ENCODE data around the gene AGO4. TPM values are rescaled to one million over a fixed set of nuclear protein-coding genes. Genes with fewer than 3 reads are reported as not detected.

The AGO4 gene
- total RNA-seq, 2 donors from 2014 or later = 16.2 to 19.4 TPM

DNA sequence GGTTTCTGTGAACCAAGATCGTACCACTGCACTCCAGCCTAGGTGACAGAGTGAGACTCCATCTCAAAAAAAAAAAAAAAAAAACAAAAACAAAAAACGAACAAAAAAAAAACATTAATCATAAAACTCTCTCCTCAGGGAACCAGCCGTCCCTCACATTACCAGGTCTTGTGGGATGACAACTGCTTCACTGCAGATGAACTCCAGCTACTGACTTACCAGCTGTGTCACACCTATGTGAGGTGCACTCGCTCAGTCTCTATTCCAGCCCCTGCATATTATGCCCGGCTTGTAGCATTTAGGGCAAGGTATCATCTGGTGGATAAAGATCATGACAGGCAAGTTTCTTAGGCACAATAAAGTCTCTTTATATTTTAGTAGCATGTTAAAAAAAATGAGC lies 42.9 kb downstream of the AGO4 start:
- no peak for ATAC-seq (ENCODE audit: insufficient number of reproducible peaks, low FRiP score, low read depth)

DNA sequence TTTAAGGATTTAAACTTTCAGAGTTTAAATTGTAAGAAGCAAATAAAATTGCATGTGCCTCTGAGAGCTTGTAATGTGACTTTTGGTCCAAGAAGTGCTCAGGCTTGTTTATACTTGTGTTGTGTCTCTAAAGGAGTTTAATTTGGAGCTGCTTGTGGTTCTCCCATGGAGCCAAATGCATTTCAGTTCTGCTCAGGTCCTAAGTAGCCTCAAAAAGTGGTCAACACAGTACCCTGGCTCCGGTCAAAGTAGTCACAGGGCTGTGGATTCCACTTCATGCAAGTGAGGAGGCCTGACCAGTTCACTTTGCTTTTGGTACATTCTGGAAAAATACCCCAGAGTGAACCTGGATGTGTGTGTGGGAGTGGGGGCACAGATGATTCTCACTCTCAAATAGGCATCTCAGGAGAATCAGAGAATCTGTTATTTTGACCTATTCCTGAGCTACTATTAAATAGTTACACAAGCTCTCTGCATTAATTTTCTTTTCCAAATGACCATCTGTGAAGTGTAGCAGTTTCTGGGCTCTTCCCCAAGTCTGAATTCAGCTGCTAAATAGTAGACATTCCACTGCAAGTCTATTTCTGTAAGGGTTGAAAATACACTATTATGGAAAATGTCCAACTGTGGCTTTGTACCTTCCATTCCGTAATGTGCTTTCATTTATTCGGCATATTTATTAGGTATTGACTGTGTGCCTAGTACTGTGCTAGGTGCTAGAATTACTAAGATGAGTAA lies 43.5 kb downstream of the AGO4 start:
- Histone ChIP-seq H3K27ac (peak overlapping the region; percentile 69 to 78), H3K9me3 (no peaks in the 10 kb centered on the region), H3K27me3 (replicated peaks; ENCODE audit: insufficient read depth) (no peaks in the 10 kb centered on the region), H3K36me3 (peaks cover 13% of the 10 kb centered on the region), H3K4me1 (ENCODE audit: control insufficient read depth in 1 of 2, low read depth in 2 of 2) (peaks cover 23 to 47% of the 10 kb centered on the region in 2 donors), H3K4me3 (peak overlapping the region; percentile 20)
- ATAC-seq (ENCODE audit: insufficient number of reproducible peaks, low FRiP score, low read depth) (peak; percentile 70), DNase-seq (ENCODE audit: low spot score) (no peak)
- TF ChIP-seq, protein P1, sequence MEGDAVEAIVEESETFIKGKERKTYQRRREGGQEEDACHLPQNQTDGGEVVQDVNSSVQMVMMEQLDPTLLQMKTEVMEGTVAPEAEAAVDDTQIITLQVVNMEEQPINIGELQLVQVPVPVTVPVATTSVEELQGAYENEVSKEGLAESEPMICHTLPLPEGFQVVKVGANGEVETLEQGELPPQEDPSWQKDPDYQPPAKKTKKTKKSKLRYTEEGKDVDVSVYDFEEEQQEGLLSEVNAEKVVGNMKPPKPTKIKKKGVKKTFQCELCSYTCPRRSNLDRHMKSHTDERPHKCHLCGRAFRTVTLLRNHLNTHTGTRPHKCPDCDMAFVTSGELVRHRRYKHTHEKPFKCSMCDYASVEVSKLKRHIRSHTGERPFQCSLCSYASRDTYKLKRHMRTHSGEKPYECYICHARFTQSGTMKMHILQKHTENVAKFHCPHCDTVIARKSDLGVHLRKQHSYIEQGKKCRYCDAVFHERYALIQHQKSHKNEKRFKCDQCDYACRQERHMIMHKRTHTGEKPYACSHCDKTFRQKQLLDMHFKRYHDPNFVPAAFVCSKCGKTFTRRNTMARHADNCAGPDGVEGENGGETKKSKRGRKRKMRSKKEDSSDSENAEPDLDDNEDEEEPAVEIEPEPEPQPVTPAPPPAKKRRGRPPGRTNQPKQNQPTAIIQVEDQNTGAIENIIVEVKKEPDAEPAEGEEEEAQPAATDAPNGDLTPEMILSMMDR (IDR thresholded peaks at IDR 0.05) = no peak

More for the DNA sequence above, 42.9 kb downstream of the AGO4 start:
- TF ChIP-seq, protein P1 (IDR thresholded peaks at IDR 0.05) = no peak
- H3K27ac ChIP-seq = peak overlapping the region; percentile 69 to 78
- H3K4me1 ChIP-seq (ENCODE audit: control insufficient read depth in 1 of 2, low read depth in 2 of 2) = peaks cover 23 to 47% of the 10 kb centered on the region in 2 donors
- H3K9me3 ChIP-seq = no peaks in the 10 kb centered on the region
- H3K27me3 ChIP-seq (replicated peaks; ENCODE audit: insufficient read depth) = no peaks in the 10 kb centered on the region
- H3K4me3 ChIP-seq = peak overlapping the region; percentile 20
- H3K36me3 ChIP-seq = peaks cover 15% of the 10 kb centered on the region
- no peak for DNase-seq (ENCODE audit: low spot score)

- DNase-seq (ENCODE audit: low spot score) (no peak), ATAC-seq (ENCODE audit: insufficient number of reproducible peaks, low FRiP score, low read depth) (no peak)
- Histone ChIP-seq H3K36me3 (peaks cover 10% of the 10 kb centered on the region), H3K27ac (peak overlapping the region; percentile 49 to 69), H3K27me3 (replicated peaks; ENCODE audit: insufficient read depth) (no peaks in the 10 kb centered on the region), H3K4me1 (ENCODE audit: control insufficient read depth in 1 of 2, low read depth in 2 of 2) (peaks cover 23 to 47% of the 10 kb centered on the region in 2 donors), H3K4me3 (no peak overlapping the region), H3K9me3 (no peaks in the 10 kb centered on the region)
- TF ChIP-seq, protein P1 (IDR thresholded peaks at IDR 0.05) = no peak
Measured at GRCh38 chr1:35852241-35852640, 44.4 kb downstream of the AGO4 start.

GRCh38 chr1:35854989-35855700 lies 47.3 kb downstream of the AGO4 start:
- no peak for ATAC-seq (ENCODE audit: insufficient number of reproducible peaks, low FRiP score, low read depth)
- TF ChIP-seq, protein P1 (IDR thresholded peaks at IDR 0.05) = no peak
- Histone ChIP-seq H3K27ac (no peak overlapping the region), H3K36me3 (peaks cover 10% of the 10 kb centered on the region), H3K9me3 (no peaks in the 10 kb centered on the region), H3K4me3 (no peak overlapping the region), H3K4me1 (ENCODE audit: control insufficient read depth in 1 of 2, low read depth in 2 of 2) (peaks cover 9 to 23% of the 10 kb centered on the region in 2 donors), H3K27me3 (replicated peaks; ENCODE audit: insufficient read depth) (no peaks in the 10 kb centered on the region)
- DNase-seq (ENCODE audit: low spot score) = no peak

DNA sequence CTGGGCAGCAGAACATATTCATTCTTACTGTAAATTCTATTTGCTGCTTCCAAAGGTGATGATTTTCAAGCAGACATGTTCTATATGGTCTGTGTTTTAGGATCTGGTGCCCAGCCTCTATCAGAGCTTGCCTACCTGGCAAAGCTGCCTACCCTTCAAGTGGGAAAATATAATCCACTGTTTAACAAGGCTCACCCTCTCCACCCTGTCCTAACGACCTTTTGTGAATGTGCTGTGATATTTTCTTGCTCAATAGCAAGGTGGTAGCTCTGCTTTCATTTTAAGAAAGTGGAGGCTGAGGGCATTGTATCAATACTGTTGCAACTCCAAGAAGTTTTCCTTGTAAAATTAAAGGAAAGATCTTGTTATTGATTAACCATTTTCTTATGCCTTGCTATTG lies 49.1 kb downstream of the AGO4 start:
- TF ChIP-seq, protein P1 (IDR thresholded peaks at IDR 0.05) = no peak
- Histone ChIP-seq H3K9me3 (no peaks in the 10 kb centered on the region), H3K4me1 (ENCODE audit: control insufficient read depth in 1 of 2, low read depth in 2 of 2) (peaks cover 0 to 6% of the 10 kb centered on the region in 2 donors), H3K27ac (no peak overlapping the region), H3K4me3 (no peak overlapping the region), H3K36me3 (peaks cover 10% of the 10 kb centered on the region), H3K27me3 (replicated peaks; ENCODE audit: insufficient read depth) (no peaks in the 10 kb centered on the region)
- DNase-seq (ENCODE audit: low spot score) (no peak), ATAC-seq (ENCODE audit: insufficient number of reproducible peaks, low FRiP score, low read depth) (no peak)
